Esophagus (tissue), 2 donors: ENCODE results near the gene ECEL1. TPM values are rescaled to one million over a fixed set of nuclear protein-coding genes. Genes with fewer than 3 reads are reported as not detected.

ENCODE experiments used
- H3K27ac ChIP-seq, 2 donors: one replicate each; pipeline ENCODE4 v1.5.1; 2013; ENCODE audit warnings: low read depth in 2 of 2, mild to moderate bottlenecking in 2 of 2, inconsistent platforms in 1 of 2, low read length in 1 of 2, moderate library complexity in 1 of 2
- H3K27me3 ChIP-seq, 2 donors: one replicate each; pipeline ENCODE4 v1.6.1; 2013; ENCODE audit warnings: low read length in 2 of 2, control low read depth in 1 of 2, mild to moderate bottlenecking in 1 of 2; ENCODE audit not compliant: insufficient read depth in 2 of 2, control insufficient read depth in 1 of 2
- H3K36me3 ChIP-seq, 2 donors: one replicate each; pipeline ENCODE4 v1.6.1; 2013; ENCODE audit warnings: low read length in 1 of 2; ENCODE audit not compliant: control insufficient read depth in 2 of 2, insufficient read depth in 2 of 2
- H3K4me1 ChIP-seq, 2 donors: one replicate each; pipeline ENCODE4 v1.6.1; 2013; ENCODE audit warnings: low read length in 1 of 2; ENCODE audit not compliant: control insufficient read depth in 2 of 2, insufficient read depth in 2 of 2
- H3K4me3 ChIP-seq, 2 donors: one replicate each; pipeline ENCODE4 v1.5.1; 2013; ENCODE audit warnings: low read length in 2 of 2, mild to moderate bottlenecking in 2 of 2, low read depth in 1 of 2, moderate library complexity in 1 of 2
- H3K9me3 ChIP-seq, 2 donors: one replicate each; pipeline ENCODE4 v1.6.1; 2013; ENCODE audit warnings: mild to moderate bottlenecking in 2 of 2, low read depth in 1 of 2, low read length in 1 of 2, moderate library complexity in 1 of 2; ENCODE audit not compliant: control insufficient read depth in 2 of 2, insufficient read depth in 1 of 2
- WGBS, 2 donors: extraction: QIAGEN DNeasy Blood & Tissue Kit; methylation state at CpG; one replicate each; pipeline ENCODE4 v1.1.7; 2013; 5-methylcytosine and 5-hydroxymethylcytosine counted together
- polyA plus RNA-seq, 2 donors: library from polyadenylated mRNA; stranded (reverse); fragments of 200-250 nt; gene quantifications; one replicate each; pipeline ENCODE4 v1.2.3, GENCODE V29; 2013
- donor health status: healthy with polysubstance abuse.
- donor health status: Bipolar disorder and iron deficiency.

ECEL1 gene
- polyA plus RNA-seq, 2 donors = 0.31 TPM; not detected in 1

- H3K9me3 ChIP-seq = no peaks in the 10 kb centered on the region
- WGBS, 2 donors = 74 to 76% methylated on average over 16 of the region's 16 CpGs
- H3K4me1 ChIP-seq = no peaks in the 10 kb centered on the region
- H3K27me3 ChIP-seq = peaks cover 0 to 1% of the 10 kb centered on the region in 2 donors
- H3K36me3 ChIP-seq = no peaks in the 10 kb centered on the region
- H3K4me3 ChIP-seq = no peak overlapping the region
- H3K27ac ChIP-seq = no peak overlapping the region
These were observed 54.9 kb downstream of the ECEL1 start for GRCh38 chr2:232432598-232433184.

- H3K4me1 ChIP-seq = no peaks in the 10 kb centered on the region
- WGBS, 2 donors = 87 to 88% methylated on average over 16 of the region's 16 CpGs
- no peaks in the 10 kb centered on the region for H3K9me3 ChIP-seq
- no peak overlapping the region for H3K4me3 ChIP-seq
- H3K36me3 ChIP-seq = no peaks in the 10 kb centered on the region
- no peak overlapping the region for H3K27ac ChIP-seq
- H3K27me3 ChIP-seq = peaks cover 0 to 2% of the 10 kb centered on the region in 2 donors
These were observed 55.7 kb downstream of the ECEL1 start for GRCh38 chr2:232431705-232432590.

Other genes with a start within 250 kb of the ECEL1 start
- gene ALPP, start 109.1 kb downstream of the ECEL1 start, polyA plus RNA-seq = not detected
- not detected for gene ALPG, start 81.0 kb downstream of the ECEL1 start, polyA plus RNA-seq
- gene ALPI, start 31.7 kb downstream of the ECEL1 start, polyA plus RNA-seq = not detected
- gene PRSS56, start 32.6 kb upstream of the ECEL1 start, polyA plus RNA-seq = not detected
- gene CHRND, start 38.3 kb upstream of the ECEL1 start, polyA plus RNA-seq = not detected
- not detected for gene CHRNG, start 51.9 kb upstream of the ECEL1 start, polyA plus RNA-seq
- gene TIGD1, start 62.7 kb upstream of the ECEL1 start, polyA plus RNA-seq = 1 to 10 TPM; 1.8 to 4.4 TPM
- gene EIF4E2, start 62.9 kb upstream of the ECEL1 start, polyA plus RNA-seq = 10 to 100 TPM; 45.9 to 56.7 TPM
- 1 to 10 TPM; 1.3 to 3.9 TPM for gene EFHD1, start 145.8 kb upstream of the ECEL1 start, polyA plus RNA-seq
- 10 to 100 TPM; 10.9 to 11.0 TPM for gene GIGYF2, start 209.5 kb upstream of the ECEL1 start, polyA plus RNA-seq